HepG2 (cell line): ENCODE measurements around the gene TRDN. TPM values are rescaled to one million over a fixed set of nuclear protein-coding genes. Genes with fewer than 3 reads are reported as not detected.
"Not testable (repeated sequence)": the region's sequence is repeated elsewhere in the genome, so short reads cannot be mapped to it uniquely, and the experiment has no call there.

Experiments
- ATAC-seq: fragments of 200-7000 bp; cut with Tn5 transposase; 3 replicates; pipeline ENCODE4 v1.9.1; 2020; ENCODE audit warnings: mild to moderate bottlenecking, moderate library complexity
- BruUV-seq: library from RNA; stranded (reverse); fragments of 400-500 nt; replicated peaks from 2 replicates; lab custom pipeline; 2021; lab: Mats Ljungman, UMichigan
- CTCF ChIA-PET: fragments of 300-600 bp; formaldehyde crosslinking; extraction: SDS; loops from one replicate; lab custom pipeline; 2021; ENCODE audit warnings: low total read pairs, inconsistent platforms, low intra/inter-chr PET ratio; lab: Yijun Ruan, JAX
- POLR2A ChIA-PET: fragments of 350-600 bp; sonication (Branson Sonifier 250); formaldehyde crosslinking; loops from one replicate; lab custom pipeline; 2020; ENCODE audit warnings: antibody characterized with exemption, inconsistent platforms; lab: Yijun Ruan, JAX
- DNase-seq: peaks from one replicate; pipeline ENCODE4 v3.0.0-alpha.2; 2015; ENCODE audit warnings: low spot score
- FAIRE-seq: peaks from 3 replicates; lab custom pipeline; 2011; peaks lifted over from hg19 to GRCh38; lab: Jason Lieb, UNC
- H2AFZ ChIP-seq: one replicate; pipeline ENCODE4 v1.6.1; 2011; ENCODE audit warnings: low read length, inconsistent platforms
- H3K27ac ChIP-seq: fragments of 300-600 bp; 3 replicates; pipeline ENCODE4 v1.8.0; 2011; ENCODE audit warnings: mixed run types, mild to moderate bottlenecking, mixed read lengths, low read length, inconsistent platforms; ENCODE audit not compliant: insufficient read depth; ENCODE audit errors: extremely low read length
- H3K27me3 ChIP-seq, 2 experiments: fragments of 200-600 bp in 1 of 2; 2 replicates in 1 of 2; 3 replicates in 1 of 2; pipeline versions ENCODE4 v1.6.0 to v1.8.0; 2011; ENCODE audit warnings: low read length in 2 of 2, mild to moderate bottlenecking in 2 of 2, moderate library complexity in 2 of 2, inconsistent platforms in 1 of 2; ENCODE audit not compliant: insufficient read depth in 2 of 2, control insufficient read depth in 1 of 2
- H3K36me3 ChIP-seq, 2 experiments: fragments of 200-600 bp in 1 of 2; replicated peaks in 1 of 2; 2 replicates in 1 of 2; 3 replicates in 1 of 2; pipeline versions ENCODE4 v1.5.1 to v1.8.0; 2011; ENCODE audit warnings: low read length in 2 of 2, inconsistent platforms in 1 of 2; ENCODE audit not compliant: insufficient read depth in 2 of 2, control insufficient read depth in 1 of 2
- H3K4me1 ChIP-seq: 2 replicates; pipeline ENCODE4 v1.5.1; 2012; ENCODE audit warnings: low read length, inconsistent platforms; ENCODE audit not compliant: insufficient read depth
- H3K4me2 ChIP-seq: 2 replicates; pipeline ENCODE4 v1.6.0; 2011; ENCODE audit warnings: low read depth, low read length, inconsistent platforms
- H3K4me3 ChIP-seq, 3 experiments: fragments of 200-600 bp in 1 of 3; sonication (generic), shearing (Covaris generic) in 1 of 3; replicated peaks in 1 of 3; 2 replicates each; pipeline ENCODE4 v1.5.1; 2011 to 2016; ENCODE audit warnings: low read length in 3 of 3, inconsistent platforms in 2 of 3, low read depth in 2 of 3, mild to moderate bottlenecking in 2 of 3, control low read depth in 1 of 3, mixed read lengths in 1 of 3; ENCODE audit not compliant: insufficient read depth in 1 of 3
- H3K79me2 ChIP-seq: one replicate; pipeline ENCODE4 v1.6.1; 2011; ENCODE audit warnings: low read length, inconsistent platforms; ENCODE audit not compliant: insufficient read depth
- H3K9ac ChIP-seq: 2 replicates; pipeline ENCODE4 v1.6.0; 2011; ENCODE audit warnings: mild to moderate bottlenecking, low read depth, low read length, inconsistent platforms; ENCODE audit not compliant: insufficient read depth
- H3K9me3 ChIP-seq: 2 replicates; pipeline ENCODE4 v1.5.1; 2012; ENCODE audit warnings: mild to moderate bottlenecking, low read length
- H4K20me1 ChIP-seq: 2 replicates; pipeline ENCODE4 v1.6.0; 2011; ENCODE audit warnings: inconsistent platforms, mild to moderate bottlenecking, low read length, moderate library complexity; ENCODE audit not compliant: insufficient read depth
- AHDC1 ChIP-seq: sonication (generic); formaldehyde crosslinking; IDR thresholded peaks from 2 replicates; pipeline ENCODE4 v1.5.1; 2020; ENCODE audit warnings: mild to moderate bottlenecking, missing genetic modification reagents, borderline replicate concordance
- JUN ChIP-seq: sonication (generic); formaldehyde crosslinking; IDR thresholded peaks from 2 replicates; pipeline ENCODE4 v1.4.0; 2020; ENCODE audit warnings: mild to moderate bottlenecking, missing genetic modification reagents
- KDM2A ChIP-seq: sonication (generic); formaldehyde crosslinking; IDR thresholded peaks from 2 replicates; pipeline ENCODE4 v1.4.0; 2020; ENCODE audit warnings: low read depth, missing genetic modification reagents, borderline replicate concordance
- KMT2B ChIP-seq: IDR thresholded peaks from 2 replicates; pipeline ENCODE4 v1.6.1; 2016; ENCODE audit warnings: missing genetic modification reagents, missing compliant biosample characterization
- PITX1 ChIP-seq: sonication (generic); formaldehyde crosslinking; IDR thresholded peaks from 2 replicates; pipeline ENCODE4 v1.5.1; 2020; ENCODE audit warnings: mild to moderate bottlenecking, missing genetic modification reagents
- RBFOX2 ChIP-seq: fragments of 200-400 bp; formaldehyde crosslinking; IDR thresholded peaks from 2 replicates; pipeline ENCODE4 v1.6.1; 2017; ENCODE audit warnings: low read depth, mild to moderate bottlenecking, low read length
- SRSF9 ChIP-seq: fragments of 200-400 bp; formaldehyde crosslinking; IDR thresholded peaks from 2 replicates; pipeline ENCODE4 v1.6.1; 2018; ENCODE audit warnings: borderline replicate concordance, mild to moderate bottlenecking, low read depth, low read length; ENCODE audit not compliant: insufficient read depth, poor library complexity, severe bottlenecking
- ZNF34 ChIP-seq: sonication (generic); formaldehyde crosslinking; IDR thresholded peaks from 2 replicates; pipeline ENCODE4 v1.4.0; 2020; ENCODE audit warnings: mild to moderate bottlenecking, missing genetic modification reagents, borderline replicate concordance
- ZNF598 ChIP-seq: sonication (generic); formaldehyde crosslinking; IDR thresholded peaks from 2 replicates; pipeline ENCODE4 v1.5.1; 2020; ENCODE audit warnings: mild to moderate bottlenecking, missing genetic modification reagents, borderline replicate concordance
- WGBS: methylation state at CpG from one replicate; pipeline ENCODE4 v1.1.6; 2017; ENCODE audit warnings: low lambda C conversion rate; 5-methylcytosine and 5-hydroxymethylcytosine counted together
- in situ Hi-C: cut with HindIII; loops from 2 replicates; pipeline ENCODE4 v1.10.0; 2017; ENCODE audit warnings: low pct_unique_long_range_greater_than_20kb; ENCODE audit not compliant: extremely low pct_ligation_motif_present
- intact Hi-C: fragments of 100-400 bp; cut with micrococcal nuclease; formaldehyde crosslinking; loops from one replicate; pipeline ENCODE4 v1.10.0; 2022; ENCODE audit not compliant: unreplicated experiment
- polyA plus RNA-seq, 8 experiments: library from polyadenylated mRNA; depleted of rRNA in 3 of 8; stranded (reverse) in 7 of 8; unstranded in 1 of 8; fragments of >200 nt; fragmentation: Illumina TruSeq in 4 of 8; extraction: Trizol in 4 of 8; gene quantifications; 2 replicates each; pipeline versions ENCODE4 v1.2.1 to v1.2.3, GENCODE V29; 2011 to 2016; ENCODE audit warnings: low read depth in 4 of 8, missing spikeins in 1 of 8, mixed read lengths in 1 of 8; ENCODE audit not compliant: insufficient read depth in 1 of 8
- total RNA-seq, 5 experiments: library from RNA; depleted of rRNA; stranded (reverse); fragments of >200 nt; fragmentation: Illumina TruSeq; extraction: Trizol; gene quantifications; 2 replicates each; pipeline ENCODE4 v1.2.3, GENCODE V29; 2016; ENCODE audit warnings: low read depth in 1 of 5

The TRDN gene
- total and polyA plus RNA-seq, 2 of the 13 experiments (the other 11 are each of a cell fraction or from before 2014, with no cell fraction given): not detected

GRCh38 chr6:123480986-123481385 lies 155.8 kb downstream of the TRDN start:
- no TSS peak for BruUV-seq
- WGBS: 0% methylated on average over 1 of the region's 1 CpG
- no peaks in the 10 kb centered on the region for H3K27me3 ChIP-seq
- TF ChIP-seq ZNF598: no peak
- TF ChIP-seq AHDC1 (CRISPR knock-in tag): no peak
- no peak for TF ChIP-seq KMT2B (CRISPR knock-in tag)
- no peak for TF ChIP-seq JUN (CRISPR knock-in tag)
- TF ChIP-seq PITX1 (CRISPR knock-in tag): no peak
- no peak for TF ChIP-seq ZNF34
- TF ChIP-seq SRSF9: no peak
- no peak for TF ChIP-seq RBFOX2
- no peak for TF ChIP-seq KDM2A (CRISPR knock-in tag)
- H3K79me2 ChIP-seq: no peaks in the 10 kb centered on the region
- DNase-seq (no peak), FAIRE-seq (no peak), ATAC-seq (no peak)
- no peak overlapping the region for H2AFZ ChIP-seq
- no peaks in the 10 kb centered on the region for H4K20me1 ChIP-seq
- CTCF ChIA-PET: no interaction called here
- POLR2A ChIA-PET: no interaction called here
- intact Hi-C loops: no loop called here
- H3K27ac ChIP-seq: no peak overlapping the region
- H3K36me3 ChIP-seq: no peaks in the 10 kb centered on the region
- no peak overlapping the region for H3K4me3 ChIP-seq
- H3K4me1 ChIP-seq: no peaks in the 10 kb centered on the region
- H3K4me2 ChIP-seq: no peak overlapping the region
- no peak overlapping the region for H3K9ac ChIP-seq
- in situ Hi-C loops: no loop called here
- H3K9me3 ChIP-seq: no peaks in the 10 kb centered on the region

- FAIRE-seq, in situ Hi-C loops, H3K4me1 ChIP-seq, POLR2A ChIA-PET, H3K4me3 ChIP-seq, BruUV-seq, CTCF ChIA-PET, H3K9me3 ChIP-seq, H3K27me3 ChIP-seq, ATAC-seq, DNase-seq, H3K4me2 ChIP-seq, H3K27ac ChIP-seq, H3K79me2 ChIP-seq, H3K9ac ChIP-seq, intact Hi-C loops, H2AFZ ChIP-seq, H3K36me3 ChIP-seq, H4K20me1 ChIP-seq: not testable (repeated sequence)
- WGBS: 57% methylated on average over 29 of the region's 29 CpGs
Measured at GRCh38 chr6:123472025-123472702, 164.6 kb downstream of the TRDN start.
